HFFc6 (cell line): Measurements from ENCODE around the gene KRT37. TPM values are rescaled to one million over a fixed set of nuclear protein-coding genes. Genes with fewer than 3 reads are reported as not detected.

Experiments
- DNase-seq: peaks from one replicate; pipeline ENCODE4 v3.0.0-alpha.2; 2018
- H3K27ac Mint-ChIP-seq: 2 replicates; pipeline ENCODE4 v1.8.0; 2020; ENCODE audit warnings: mild to moderate bottlenecking, mixed read lengths
- H3K27me3 Mint-ChIP-seq: 2 replicates; pipeline ENCODE4 v1.8.0; 2021; ENCODE audit warnings: mild to moderate bottlenecking, moderate library complexity, mixed read lengths; ENCODE audit not compliant: insufficient read depth
- H3K36me3 Mint-ChIP-seq: 2 replicates; pipeline ENCODE4 v1.8.0; 2021; ENCODE audit warnings: low read depth, mixed read lengths
- H3K4me1 Mint-ChIP-seq: 2 replicates; pipeline ENCODE4 v1.8.0; 2020; ENCODE audit warnings: low read depth, mixed read lengths
- H3K4me3 Mint-ChIP-seq: 2 replicates; pipeline ENCODE4 v1.8.0; 2020; ENCODE audit warnings: mild to moderate bottlenecking, moderate library complexity, mixed read lengths
- H3K9me3 Mint-ChIP-seq: 2 replicates; pipeline ENCODE4 v1.8.0; 2020; ENCODE audit warnings: mild to moderate bottlenecking, mixed read lengths
- CTCF ChIP-seq: fragments of 200-600 bp; sonication (generic); IDR thresholded peaks from 2 replicates; pipeline ENCODE4 v1.5.0; 2021; ENCODE audit warnings: antibody characterized with exemption, mild to moderate bottlenecking
- total RNA-seq, 6 experiments: library from RNA; stranded (reverse); fragmentation: NEBNext Ultra II Directional; extraction: Animal tissue kit (Norgen Biotek cat#: 25700); gene quantifications; 2 replicates in 1 of 6; 3 replicates in 5 of 6; pipeline ENCODE4 v1.2.3, GENCODE V29; 2021

Gene KRT37
- total RNA-seq, 6 experiments from 2014 or later: not detected

- H3K36me3 Mint-ChIP-seq: peaks cover 32% of the 10 kb centered on the region
- peaks cover 7% of the 10 kb centered on the region for H3K27me3 Mint-ChIP-seq
- H3K4me3 Mint-ChIP-seq: no peak overlapping the region
- no peak overlapping the region for H3K27ac Mint-ChIP-seq
- DNase-seq: no peak
- no peak for TF ChIP-seq CTCF
- H3K9me3 Mint-ChIP-seq: peaks cover 17% of the 10 kb centered on the region
- H3K4me1 Mint-ChIP-seq: peaks cover 61% of the 10 kb centered on the region
These were observed 28.7 kb upstream of the KRT37 start for GRCh38 chr17:41453066-41453465.

- peaks cover 32% of the 10 kb centered on the region for H3K36me3 Mint-ChIP-seq
- H3K4me1 Mint-ChIP-seq: peaks cover 68% of the 10 kb centered on the region
- peak overlapping the region; percentile 11; the same call in 1 of the 2 replicates for H3K27ac Mint-ChIP-seq
- peaks cover 17% of the 10 kb centered on the region for H3K9me3 Mint-ChIP-seq
- DNase-seq: no peak
- H3K27me3 Mint-ChIP-seq: peaks cover 4% of the 10 kb centered on the region
- H3K4me3 Mint-ChIP-seq: no peak overlapping the region
- no peak for TF ChIP-seq CTCF
These were observed 27.9 kb upstream of the KRT37 start for GRCh38 chr17:41452281-41452680.

GRCh38 chr17:41451154-41451728, 26.9 kb upstream of the KRT37 start:
- peak; percentile 62 for DNase-seq
- H3K4me3 Mint-ChIP-seq: no peak overlapping the region
- peaks cover 32% of the 10 kb centered on the region for H3K36me3 Mint-ChIP-seq
- H3K9me3 Mint-ChIP-seq: peaks cover 17% of the 10 kb centered on the region
- peaks cover 2% of the 10 kb centered on the region for H3K27me3 Mint-ChIP-seq
- H3K4me1 Mint-ChIP-seq: peaks cover 79% of the 10 kb centered on the region
- no peak for TF ChIP-seq CTCF
- peak overlapping the region; percentile 14 for H3K27ac Mint-ChIP-seq

- H3K4me1 Mint-ChIP-seq: peaks cover 84% of the 10 kb centered on the region
- no peak overlapping the region for H3K27ac Mint-ChIP-seq
- peaks cover 17% of the 10 kb centered on the region for H3K9me3 Mint-ChIP-seq
- no peak for DNase-seq
- H3K4me3 Mint-ChIP-seq: no peak overlapping the region
- H3K27me3 Mint-ChIP-seq: peaks cover 4% of the 10 kb centered on the region
- peaks cover 32% of the 10 kb centered on the region for H3K36me3 Mint-ChIP-seq
- TF ChIP-seq CTCF: no peak
These were observed 24.6 kb upstream of the KRT37 start for GRCh38 chr17:41449008-41449407.

GRCh38 chr17:41448506-41448905, 24.1 kb upstream of the KRT37 start:
- Mint-ChIP-seq H3K27ac (no peak overlapping the region; the same call in 1 of the 2 replicates), H3K27me3 (peaks cover 4% of the 10 kb centered on the region), H3K36me3 (peaks cover 28% of the 10 kb centered on the region), H3K9me3 (peaks cover 17% of the 10 kb centered on the region), H3K4me3 (no peak overlapping the region), H3K4me1 (peaks cover 88% of the 10 kb centered on the region)
- DNase-seq: no peak
- TF ChIP-seq CTCF: no peak
